Retinal pigment epithelial cell (primary cell): ENCODE data around the gene PURA.

Experiments used
- DNase-seq: peaks from one replicate; pipeline ENCODE4 v3.0.0-alpha.2; 2010; ENCODE audit warnings: low read depth
- H3K4me3 ChIP-seq: 2 replicates; pipeline ENCODE4 v1.5.1; 2011; ENCODE audit warnings: mild to moderate bottlenecking, low read length, control low read depth, moderate library complexity
- TF ChIP-seq, protein P1 (sequence below): conservative IDR thresholded peaks from 2 replicates; pipeline ENCODE4 v1.5.1; 2011; ENCODE audit warnings: low read depth, low read length, control low read depth, inconsistent platforms

PURA gene

DNA sequence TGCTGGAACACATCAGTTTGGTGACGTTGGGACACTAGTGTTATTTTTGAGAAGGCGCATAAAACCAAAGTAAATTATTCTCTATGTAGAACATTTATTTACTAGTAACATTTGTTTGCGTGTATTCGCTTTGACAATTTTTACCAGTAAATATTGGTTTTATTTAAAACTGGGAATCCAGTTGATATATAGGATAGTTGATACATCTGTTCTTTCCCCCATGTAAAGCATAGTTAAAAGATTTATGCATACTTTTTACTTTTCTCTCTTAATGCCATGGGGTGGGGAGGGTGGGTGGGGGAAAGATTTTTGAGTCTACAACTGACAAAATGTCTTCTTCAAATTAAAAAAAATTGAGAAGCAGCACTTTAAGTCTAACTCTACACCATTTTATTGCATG is 11.7 kb downstream of the PURA start, which contains the start of gene IGIP:
TSS of gene IGIP (plus strand) at position 301 of the 400 bp plus-strand sequence. CDS start 2,540 bp downstream, outside the sequence.
- no peak within 1 kb of the TSS for H3K4me3 ChIP-seq
- TF ChIP-seq, protein P1, sequence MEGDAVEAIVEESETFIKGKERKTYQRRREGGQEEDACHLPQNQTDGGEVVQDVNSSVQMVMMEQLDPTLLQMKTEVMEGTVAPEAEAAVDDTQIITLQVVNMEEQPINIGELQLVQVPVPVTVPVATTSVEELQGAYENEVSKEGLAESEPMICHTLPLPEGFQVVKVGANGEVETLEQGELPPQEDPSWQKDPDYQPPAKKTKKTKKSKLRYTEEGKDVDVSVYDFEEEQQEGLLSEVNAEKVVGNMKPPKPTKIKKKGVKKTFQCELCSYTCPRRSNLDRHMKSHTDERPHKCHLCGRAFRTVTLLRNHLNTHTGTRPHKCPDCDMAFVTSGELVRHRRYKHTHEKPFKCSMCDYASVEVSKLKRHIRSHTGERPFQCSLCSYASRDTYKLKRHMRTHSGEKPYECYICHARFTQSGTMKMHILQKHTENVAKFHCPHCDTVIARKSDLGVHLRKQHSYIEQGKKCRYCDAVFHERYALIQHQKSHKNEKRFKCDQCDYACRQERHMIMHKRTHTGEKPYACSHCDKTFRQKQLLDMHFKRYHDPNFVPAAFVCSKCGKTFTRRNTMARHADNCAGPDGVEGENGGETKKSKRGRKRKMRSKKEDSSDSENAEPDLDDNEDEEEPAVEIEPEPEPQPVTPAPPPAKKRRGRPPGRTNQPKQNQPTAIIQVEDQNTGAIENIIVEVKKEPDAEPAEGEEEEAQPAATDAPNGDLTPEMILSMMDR: no peak
- DNase-seq: no peak

DNA sequence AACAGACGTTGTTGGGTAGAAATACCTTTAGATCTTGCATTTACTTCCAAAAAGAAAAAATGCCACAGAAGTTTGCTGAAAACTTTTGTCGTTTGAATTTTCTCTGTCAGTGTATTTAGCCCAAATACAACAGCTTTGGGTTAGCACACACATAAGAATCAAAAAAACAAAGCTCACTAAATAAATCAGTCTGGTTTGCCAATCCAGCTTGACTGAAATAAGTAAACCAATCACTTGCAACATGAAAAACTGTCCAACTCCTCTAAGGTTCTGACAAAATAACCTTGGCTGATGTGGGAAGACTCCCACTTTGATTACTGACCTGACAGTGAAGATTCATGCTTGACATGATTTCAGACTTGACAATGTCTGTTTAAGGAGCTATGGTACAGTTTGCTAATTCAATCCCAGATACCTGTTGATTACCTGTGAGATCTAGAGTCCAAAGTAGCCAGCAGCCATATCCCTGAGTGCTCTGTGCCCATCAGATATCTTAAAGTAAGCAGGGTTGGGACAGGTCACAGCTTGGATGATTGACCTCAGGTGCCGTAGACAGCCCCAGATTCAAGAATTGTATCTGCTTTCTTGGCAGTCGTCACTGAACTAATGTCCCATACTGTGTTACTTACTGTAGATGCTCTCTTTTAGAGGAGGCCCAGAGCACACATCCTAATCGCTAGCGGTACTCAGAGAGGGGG is 12.6 kb downstream of the PURA start:
- no peak for DNase-seq
- H3K4me3 ChIP-seq: no peak overlapping the region
- TF ChIP-seq, protein P1: no peak

DNA sequence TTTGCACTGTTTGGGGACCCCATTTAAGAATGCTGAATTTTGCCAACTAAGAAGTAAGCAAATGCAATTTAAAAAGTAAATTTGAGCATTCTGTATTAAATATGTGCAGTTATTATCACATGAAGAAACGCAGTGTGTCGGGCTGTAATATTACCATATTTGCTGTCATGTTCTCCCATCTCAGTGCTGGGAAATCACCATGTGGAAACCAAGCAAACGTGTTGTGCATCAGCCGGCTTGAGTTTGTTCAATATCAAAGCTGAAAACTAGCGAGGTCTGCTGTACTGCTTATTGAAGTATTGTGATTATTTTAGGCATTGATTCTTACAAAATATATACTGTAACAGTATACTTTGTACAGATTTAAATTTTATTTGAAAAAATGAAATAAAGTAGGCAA is 14.5 kb downstream of the PURA start:
- TF ChIP-seq, protein P1: no peak
- no peak overlapping the region for H3K4me3 ChIP-seq
- DNase-seq: no peak

DNA sequence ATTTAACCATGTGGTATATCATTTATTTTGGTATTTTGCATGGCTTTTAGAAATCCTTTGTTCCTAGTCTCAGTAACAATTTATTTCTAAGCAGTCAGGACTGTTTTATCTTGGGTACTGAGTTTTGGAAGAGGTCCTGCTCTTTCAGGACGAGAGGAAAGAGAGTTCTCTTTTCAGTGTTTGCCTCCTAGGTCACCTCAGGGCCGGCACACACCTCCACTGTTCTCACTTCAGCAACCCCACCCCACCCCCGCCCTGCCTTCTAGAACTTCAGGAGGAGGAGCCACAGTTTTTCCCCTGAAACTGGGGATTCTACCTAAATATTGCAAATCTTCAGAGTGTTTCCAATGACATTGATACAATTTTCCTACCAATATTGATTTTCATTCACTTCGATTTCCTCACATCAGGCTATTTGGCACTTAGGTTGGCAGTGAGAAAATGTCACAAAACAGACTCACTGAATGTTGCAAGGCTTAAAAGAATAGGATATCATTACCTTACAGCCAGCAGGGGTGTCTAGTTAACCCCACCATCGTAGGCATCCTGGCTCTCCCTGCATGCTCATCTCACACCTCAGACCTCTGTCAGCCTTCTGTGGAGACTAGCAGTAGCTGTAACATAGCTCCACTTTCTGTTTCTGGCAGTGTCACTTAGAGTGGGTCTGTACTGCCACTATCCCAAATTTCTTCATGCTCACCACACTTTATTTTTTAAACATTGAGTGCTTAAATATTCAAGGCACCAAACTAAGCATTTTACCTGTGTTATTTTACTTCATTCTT is 17.2 kb downstream of the PURA start:
- no peak overlapping the region for H3K4me3 ChIP-seq
- no peak for DNase-seq
- TF ChIP-seq, protein P1: no peak

GRCh38 chr5:140131967-140132409 is 18.1 kb downstream of the PURA start:
- H3K4me3 ChIP-seq: no peak overlapping the region
- no peak for DNase-seq
- TF ChIP-seq, protein P1: no peak

- H3K4me3 ChIP-seq: no peak overlapping the region
- DNase-seq: no peak
- TF ChIP-seq, protein P1: no peak
Observed at GRCh38 chr5:140133514-140134167, 19.7 kb downstream of the PURA start.
